Mucosa of gallbladder (tissue), 1 donor: ENCODE data around the gene ZBTB20. TPM values are rescaled to one million over a fixed set of nuclear protein-coding genes. Genes with fewer than 3 reads are reported as not detected.

ENCODE experiments used
- DNase-seq: peaks from one replicate; pipeline ENCODE4 v3.0.0-alpha.2; 2020; ENCODE audit warnings: low spot score
- total RNA-seq: library from RNA; stranded (reverse); gene quantifications from one replicate; pipeline ENCODE4 v1.2.1, GENCODE V29; 2021
- donor health status: DM: no; HTN: no; CAD: no.

ZBTB20 gene
- total RNA-seq, 1 donor from 2014 or later: 75.9 TPM

GRCh38 chr3:114294940-114295480, 852.1 kb downstream of the ZBTB20 start:
- no peak for DNase-seq

- no peak for DNase-seq
Measured at GRCh38 chr3:114293838-114294535, 853.1 kb downstream of the ZBTB20 start, which contains the start of gene TIGIT. TIGIT (plus strand) TSS chr3:114294028; CDS start chr3:114294062, 34 bp downstream.

- DNase-seq: peak; percentile 51
Measured at GRCh38 chr3:114290911-114291901, 855.9 kb downstream of the ZBTB20 start.

- DNase-seq: no peak
Measured at GRCh38 chr3:114286266-114286665, 860.8 kb downstream of the ZBTB20 start.

GRCh38 chr3:114285648-114286230, 861.3 kb downstream of the ZBTB20 start:
- no peak for DNase-seq

GRCh38 chr3:114284644-114285043, 862.4 kb downstream of the ZBTB20 start:
- DNase-seq: no peak
